Loucy (cell line): ENCODE data around the gene ZC2HC1B.
A peak's percentile ranks its signal among the peaks of the same experiment; 100 is the strongest.

Source experiments
- H2AFZ ChIP-seq: fragments of 200-600 bp; sonication (generic); 2 replicates; pipeline ENCODE4 v1.6.0; 2016; ENCODE audit warnings: antibody characterized with exemption, mild to moderate bottlenecking, low read length, moderate library complexity
- H3F3A ChIP-seq: fragments of 200-600 bp; 2 replicates; pipeline ENCODE4 v1.6.0; 2016; ENCODE audit warnings: antibody characterized with exemption, low read depth, mild to moderate bottlenecking
- H3K27me3 ChIP-seq: fragments of 200-600 bp; sonication (generic); 2 replicates; pipeline ENCODE4 v1.6.1; 2014; ENCODE audit warnings: low read length, mild to moderate bottlenecking; ENCODE audit not compliant: insufficient read depth, poor library complexity, severe bottlenecking
- H3K36me3 ChIP-seq: fragments of 200-600 bp; sonication (generic); 2 replicates; pipeline ENCODE4 v1.6.1; 2016; ENCODE audit warnings: low read length; ENCODE audit not compliant: insufficient read depth
- H3K4me1 ChIP-seq: fragments of 200-600 bp; sonication (generic); 2 replicates; pipeline ENCODE4 v1.5.1; 2014; ENCODE audit warnings: low read length, mild to moderate bottlenecking; ENCODE audit not compliant: insufficient read depth, poor library complexity, severe bottlenecking
- H3K4me2 ChIP-seq: fragments of 200-600 bp; sonication (generic); 2 replicates; pipeline ENCODE4 v1.6.0; 2014; ENCODE audit warnings: antibody characterized with exemption, low read length, low read depth, mild to moderate bottlenecking; ENCODE audit not compliant: poor library complexity, severe bottlenecking
- H3K4me3 ChIP-seq: fragments of 200-600 bp; sonication (generic); 2 replicates; pipeline ENCODE4 v1.5.1; 2014; ENCODE audit warnings: low read length, mild to moderate bottlenecking, mixed read lengths; ENCODE audit not compliant: poor library complexity, severe bottlenecking
- H3K79me2 ChIP-seq: fragments of 200-600 bp; sonication (generic); 2 replicates; pipeline ENCODE4 v1.6.1; 2014; ENCODE audit warnings: low read length; ENCODE audit not compliant: insufficient read depth
- H3K9ac ChIP-seq: fragments of 200-600 bp; sonication (generic); 2 replicates; pipeline ENCODE4 v1.6.0; 2014; ENCODE audit warnings: mild to moderate bottlenecking, low read depth, low read length, moderate library complexity; ENCODE audit not compliant: poor library complexity, severe bottlenecking
- H3K9me2 ChIP-seq: fragments of 200-600 bp; sonication (generic); replicated peaks from 2 replicates; pipeline ENCODE4 v1.6.1; 2016; ENCODE audit warnings: low read depth, low read length, mixed read lengths
- H3K9me3 ChIP-seq: fragments of 200-600 bp; sonication (generic); 2 replicates; pipeline ENCODE4 v1.6.1; 2014; ENCODE audit warnings: mild to moderate bottlenecking, antibody characterized with exemption, low read length, low read depth; ENCODE audit not compliant: insufficient read depth
- H4K20me1 ChIP-seq: fragments of 200-600 bp; sonication (generic); 2 replicates; pipeline ENCODE4 v1.6.0; 2014; ENCODE audit warnings: antibody characterized with exemption, low read length, mild to moderate bottlenecking; ENCODE audit not compliant: insufficient read depth, poor library complexity, severe bottlenecking
- EZH2phosphoT487 ChIP-seq: fragments of 200-600 bp; IDR thresholded peaks from 2 replicates; pipeline ENCODE4 v1.6.1; 2018; ENCODE audit warnings: antibody characterized with exemption, mild to moderate bottlenecking, moderate library complexity, borderline replicate concordance
- TF ChIP-seq, protein P1 (sequence below): fragments of 200-600 bp; sonication (generic); conservative IDR thresholded peaks from 2 replicates; pipeline ENCODE4 v1.5.1; 2014; ENCODE audit warnings: mild to moderate bottlenecking, antibody characterized with exemption, low read length

Gene ZC2HC1B

DNA sequence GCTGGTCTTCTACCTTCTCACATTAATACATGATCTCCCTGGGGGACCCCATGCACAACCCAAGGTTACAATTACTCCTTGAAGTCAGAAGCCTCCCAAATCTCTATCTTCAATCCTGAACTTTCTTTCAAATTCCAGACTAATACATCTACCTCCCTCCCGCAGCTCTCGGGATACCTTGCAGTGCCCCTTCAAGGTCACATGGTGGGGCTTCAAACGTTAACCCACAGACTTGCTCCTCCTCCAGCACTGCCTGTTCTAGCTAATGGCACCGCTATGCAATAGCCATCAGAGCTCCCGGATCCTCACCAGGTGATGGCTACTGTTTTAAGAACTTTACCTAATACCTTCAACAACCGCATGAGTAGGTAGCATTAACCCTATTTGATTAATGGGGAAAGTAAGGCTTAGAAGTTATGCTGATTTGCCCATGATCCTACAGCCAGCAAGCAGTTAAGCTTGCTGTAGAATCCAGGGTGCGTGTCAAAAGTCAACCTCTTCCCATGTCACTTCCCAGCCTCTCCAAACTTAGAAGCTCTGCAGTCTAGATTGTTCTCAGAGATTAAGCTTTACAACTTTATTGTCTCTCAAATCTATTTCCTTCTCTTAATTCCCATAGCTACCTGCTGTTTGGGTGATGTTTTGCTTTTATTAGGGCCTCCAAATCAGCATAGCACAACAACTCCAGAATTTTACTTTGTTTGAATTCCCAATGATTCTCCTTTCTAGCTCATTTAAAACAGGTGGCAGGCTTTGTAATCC lies 99.1 kb downstream of the ZC2HC1B start:
- no peaks in the 10 kb centered on the region for H3K9me3 ChIP-seq
- H3K4me3 ChIP-seq: peak overlapping the region; percentile 30
- H3K4me2 ChIP-seq: peak overlapping the region; percentile 67

GRCh38 chr6:143964674-143965081 lies 100.4 kb downstream of the ZC2HC1B start:
- Histone ChIP-seq H3K4me2 (peak overlapping the region; percentile 67), H3K27me3 (no peaks in the 10 kb centered on the region), H3K9me3 (no peaks in the 10 kb centered on the region), H3K9ac (peak overlapping the region; percentile 60), H3K36me3 (no peaks in the 10 kb centered on the region; the same call in 1 of the 2 replicates), H2AFZ (no peak overlapping the region), H3K4me1 (peaks cover 93% of the 10 kb centered on the region), H3F3A (peaks cover 12% of the 10 kb centered on the region), H4K20me1 (no peaks in the 10 kb centered on the region), H3K9me2 (no peaks in the 10 kb centered on the region), H3K4me3 (peak overlapping the region; percentile 29), H3K79me2 (no peaks in the 10 kb centered on the region)
- no peak for TF ChIP-seq EZH2phosphoT487
- TF ChIP-seq, protein P1, sequence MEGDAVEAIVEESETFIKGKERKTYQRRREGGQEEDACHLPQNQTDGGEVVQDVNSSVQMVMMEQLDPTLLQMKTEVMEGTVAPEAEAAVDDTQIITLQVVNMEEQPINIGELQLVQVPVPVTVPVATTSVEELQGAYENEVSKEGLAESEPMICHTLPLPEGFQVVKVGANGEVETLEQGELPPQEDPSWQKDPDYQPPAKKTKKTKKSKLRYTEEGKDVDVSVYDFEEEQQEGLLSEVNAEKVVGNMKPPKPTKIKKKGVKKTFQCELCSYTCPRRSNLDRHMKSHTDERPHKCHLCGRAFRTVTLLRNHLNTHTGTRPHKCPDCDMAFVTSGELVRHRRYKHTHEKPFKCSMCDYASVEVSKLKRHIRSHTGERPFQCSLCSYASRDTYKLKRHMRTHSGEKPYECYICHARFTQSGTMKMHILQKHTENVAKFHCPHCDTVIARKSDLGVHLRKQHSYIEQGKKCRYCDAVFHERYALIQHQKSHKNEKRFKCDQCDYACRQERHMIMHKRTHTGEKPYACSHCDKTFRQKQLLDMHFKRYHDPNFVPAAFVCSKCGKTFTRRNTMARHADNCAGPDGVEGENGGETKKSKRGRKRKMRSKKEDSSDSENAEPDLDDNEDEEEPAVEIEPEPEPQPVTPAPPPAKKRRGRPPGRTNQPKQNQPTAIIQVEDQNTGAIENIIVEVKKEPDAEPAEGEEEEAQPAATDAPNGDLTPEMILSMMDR: no peak

More for the DNA sequence above, 99.1 kb downstream of the ZC2HC1B start:
- TF ChIP-seq, protein P1: no peak
- no peak for TF ChIP-seq EZH2phosphoT487
- Histone ChIP-seq H3K27me3 (no peaks in the 10 kb centered on the region), H3K36me3 (no peaks in the 10 kb centered on the region; the same call in 1 of the 2 replicates), H3F3A (peaks cover 11% of the 10 kb centered on the region), H3K4me1 (peaks cover 80% of the 10 kb centered on the region), H3K79me2 (no peaks in the 10 kb centered on the region), H2AFZ (no peak overlapping the region), H4K20me1 (no peaks in the 10 kb centered on the region), H3K9me2 (no peaks in the 10 kb centered on the region), H3K9ac (peak overlapping the region; percentile 49)

DNA sequence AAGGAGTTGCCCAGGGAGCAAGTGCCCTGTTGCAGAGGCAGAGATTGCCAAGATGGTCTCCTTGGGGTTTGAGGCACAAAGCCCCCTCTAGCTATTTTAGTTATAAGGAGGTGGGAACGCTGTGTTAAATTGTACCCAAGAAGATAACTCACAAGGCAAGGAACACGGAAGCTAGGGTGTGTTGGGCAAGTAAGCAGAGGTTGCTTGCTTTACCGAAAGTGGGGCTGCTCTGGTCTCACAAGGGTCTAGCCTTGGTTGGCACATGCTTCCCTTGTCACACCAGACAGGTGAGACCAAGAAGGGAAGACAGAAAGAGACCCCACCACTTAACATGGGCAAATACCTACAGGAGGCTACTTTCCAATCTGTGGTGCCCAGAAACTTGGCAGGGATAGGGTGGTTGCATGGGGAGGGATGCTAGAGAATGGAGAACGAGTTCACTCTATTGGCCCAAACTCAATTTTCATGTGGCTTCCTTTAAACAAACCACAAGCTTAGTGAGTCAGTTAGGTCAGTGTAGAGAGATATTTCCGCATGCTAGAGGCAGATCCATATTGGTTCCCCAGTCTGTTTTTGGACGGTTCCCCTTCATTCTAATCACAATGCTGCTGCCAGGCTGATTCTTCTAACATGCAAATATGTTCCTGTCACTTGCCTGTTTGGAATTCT lies 101.4 kb downstream of the ZC2HC1B start:
- Histone ChIP-seq H3F3A (peaks cover 15% of the 10 kb centered on the region), H4K20me1 (no peaks in the 10 kb centered on the region), H3K79me2 (no peaks in the 10 kb centered on the region), H3K4me2 (peak overlapping the region; percentile 67), H3K36me3 (no peaks in the 10 kb centered on the region), H3K9me3 (no peaks in the 10 kb centered on the region), H3K4me1 (peaks cover 96% of the 10 kb centered on the region), H3K4me3 (peak overlapping the region; percentile 29), H3K9ac (peak overlapping the region; percentile 60), H3K27me3 (no peaks in the 10 kb centered on the region), H2AFZ (no peak overlapping the region), H3K9me2 (no peaks in the 10 kb centered on the region)
- no peak for TF ChIP-seq EZH2phosphoT487
- TF ChIP-seq, protein P1: no peak
